ENCODE results near the gene KLHL29. TPM values are rescaled to one million over a fixed set of nuclear protein-coding genes. Genes with fewer than 3 reads are reported as not detected.

The KLHL29 gene
- polyA plus RNA-seq, 1 of the 3 experiments (the other 2 are of a cell fraction): 4.6 TPM

- no peak for DNase-seq
- 54% methylated on average over 9 of the region's 10 CpGs for WGBS (ENCODE audit: low lambda C conversion rate)
- Histone ChIP-seq H3K9me2 (no peaks in the 10 kb centered on the region), H3K4me3 (ENCODE audit: low read depth in 2 of 2, low read length in 1 of 2) (no peak overlapping the region), H3K79me2 (ENCODE audit: insufficient read depth) (no peaks in the 10 kb centered on the region), H3F3A (replicated peaks; ENCODE audit: insufficient read depth) (no peaks in the 10 kb centered on the region), H3K9me3 (no peaks in the 10 kb centered on the region), H3K4me1 (ENCODE audit: control insufficient read depth in 1 of 2, insufficient read depth in 2 of 2, low read depth in 1 of 2, low read length in 1 of 2) (peaks cover 0 to 7% of the 10 kb centered on the region in 2 experiments; a peak in 1 of 4 replicates), H3K4me2 (no peak overlapping the region), H3K27ac (ENCODE audit: low read depth in 2 of 2, low read length in 1 of 2) (no peak overlapping the region), H3K9ac (no peak overlapping the region), H2AFZ (ENCODE audit: low read depth) (no peak overlapping the region), H4K20me1 (ENCODE audit: insufficient read depth) (no peaks in the 10 kb centered on the region), H3K36me3 (replicated peaks in 1 of 2; ENCODE audit: control insufficient read depth in 1 of 2, insufficient read depth in 2 of 2, low read length in 1 of 2) (no peaks in the 10 kb centered on the region), H3K27me3 (ENCODE audit: insufficient read depth) (no peaks in the 10 kb centered on the region)
- ChIA-PET POLR2A (no interaction called here), CTCF (interaction anchor here (0.6 to 1.5 kb wide), 3 partner anchors 10 to 831 kb away, joined by 3 to 6 read pairs (median 5); no protein-coding TSS in a partner anchor)
- TF ChIP-seq RAD21 (IDR thresholded peaks at IDR 0.05; ENCODE audit: low read length) (no peak), RFX5 (IDR thresholded peaks at IDR 0.05; ENCODE audit: low read length) (no peak), TAF1 (IDR thresholded peaks at IDR 0.05; ENCODE audit: borderline replicate concordance, low read depth, low read length) (no peak), EZH2phosphoT487 (IDR thresholded peaks at IDR 0.05; ENCODE audit: borderline replicate concordance, low read depth) (no peak), REST (IDR thresholded peaks at IDR 0.05; ENCODE audit: low read depth, low read length) (no peak), FOXJ3 (CRISPR knock-in tag; IDR thresholded peaks at IDR 0.05) (no peak)
Measured at GRCh38 chr2:23656597-23656973, 271.6 kb downstream of the KLHL29 start.

GRCh38 chr2:23657371-23657770 is 272.4 kb downstream of the KLHL29 start:
- Histone ChIP-seq H3K27me3 (ENCODE audit: insufficient read depth) (no peaks in the 10 kb centered on the region), H4K20me1 (ENCODE audit: insufficient read depth) (no peaks in the 10 kb centered on the region), H3K4me1 (ENCODE audit: control insufficient read depth in 1 of 2, insufficient read depth in 2 of 2, low read depth in 1 of 2, low read length in 1 of 2) (peaks cover 0 to 7% of the 10 kb centered on the region in 2 experiments; a peak in 1 of 4 replicates), H3K4me2 (no peak overlapping the region), H3K36me3 (replicated peaks in 1 of 2; ENCODE audit: control insufficient read depth in 1 of 2, insufficient read depth in 2 of 2, low read length in 1 of 2) (no peaks in the 10 kb centered on the region), H3K4me3 (ENCODE audit: low read depth in 2 of 2, low read length in 1 of 2) (no peak overlapping the region), H3K9me2 (no peaks in the 10 kb centered on the region), H3K9me3 (no peaks in the 10 kb centered on the region), H3K79me2 (ENCODE audit: insufficient read depth) (no peaks in the 10 kb centered on the region), H3F3A (replicated peaks; ENCODE audit: insufficient read depth) (no peaks in the 10 kb centered on the region), H3K27ac (ENCODE audit: low read depth in 2 of 2, low read length in 1 of 2) (no peak overlapping the region), H2AFZ (ENCODE audit: low read depth) (no peak overlapping the region), H3K9ac (no peak overlapping the region)
- no peak for DNase-seq
- TF ChIP-seq RFX5 (IDR thresholded peaks at IDR 0.05; ENCODE audit: low read length) (no peak), JUND (IDR thresholded peaks at IDR 0.05) (no peak), CHD2 (IDR thresholded peaks at IDR 0.05; ENCODE audit: low read length, partially characterized antibody) (no peak), IRF3 (IDR thresholded peaks at IDR 0.05; ENCODE audit: low read depth, low read length) (no peak), REST (IDR thresholded peaks at IDR 0.05; ENCODE audit: low read depth, low read length) (no peak), CTCF (IDR thresholded peaks at IDR 0.05) (no peak)
- WGBS (ENCODE audit: low lambda C conversion rate): 81% methylated on average over 1 of the region's 1 CpG
- CTCF ChIA-PET: interaction anchor here (1.0 to 1.1 kb wide), 2 partner anchors 9 to 22 kb away, joined by 4 to 7 read pairs; no protein-coding TSS in a partner anchor
- POLR2A ChIA-PET: interaction anchor here (0.6 kb wide), 1 partner anchor 9 kb away, joined by 4 read pairs; no protein-coding TSS in a partner anchor

Measured in SK-N-SH (cell line).